ENCODE data around the gene KDM4B. TPM values are rescaled to one million over a fixed set of nuclear protein-coding genes. Genes with fewer than 3 reads are reported as not detected.

KDM4B gene
- total and polyA plus RNA-seq, 4 donors, result 3.2 to 19.7 (median 12.9) TPM

GRCh38 chr19:5145521-5146511 lies 176.9 kb downstream of the KDM4B start:
- no peak for TF ChIP-seq JUND (IDR thresholded peaks at IDR 0.05)
- TF ChIP-seq EGR1 (IDR thresholded peaks at IDR 0.05; ENCODE audit: low read depth in 2 of 2), result no peak
- no peak for TF ChIP-seq HNF4G (IDR thresholded peaks at IDR 0.05)
- TF ChIP-seq YY1 (IDR thresholded peaks at IDR 0.05), result no peak
- no peak for TF ChIP-seq ZBTB33 (IDR thresholded peaks at IDR 0.05)
- no peak for TF ChIP-seq HNF4A (conservative IDR thresholded peaks at IDR 0.05)
- TF ChIP-seq ATF3 (IDR thresholded peaks at IDR 0.05), result no peak
- Histone ChIP-seq H3K27me3 (ENCODE audit: control insufficient read depth in 4 of 4, insufficient read depth in 4 of 4, low read length in 3 of 4) (no peaks in the 10 kb centered on the region), H3K4me1 (ENCODE audit: control insufficient read depth in 4 of 4, insufficient read depth in 4 of 4, low read length in 3 of 4) (no peaks in the 10 kb centered on the region), H3K9ac (ENCODE audit: low read depth in 1 of 2, low read length in 2 of 2) (no peak overlapping the region), H3K36me3 (ENCODE audit: control insufficient read depth in 4 of 4, insufficient read depth in 3 of 4, low read depth in 1 of 4, low read length in 3 of 4) (peaks cover 0 to 49% (median 27%) of the 10 kb centered on the region in 4 donors), H3K27ac (ENCODE audit: low read depth in 1 of 2, low read length in 2 of 2) (no peak overlapping the region), H3K9me3 (ENCODE audit: control insufficient read depth in 4 of 4, low read length in 3 of 4) (no peaks in the 10 kb centered on the region), H3K4me3 (ENCODE audit: low read depth in 1 of 3, low read length in 3 of 3) (no peak overlapping the region)
- no peak for DNase-seq (ENCODE audit: low spot score)
- 97% methylated on average over 52 of the region's 52 CpGs for WGBS

GRCh38 chr19:5147074-5147977 lies 178.4 kb downstream of the KDM4B start:
- H3K9ac ChIP-seq (ENCODE audit: low read depth in 1 of 2, low read length in 2 of 2), result no peak overlapping the region
- no peaks in the 10 kb centered on the region for H3K9me3 ChIP-seq (ENCODE audit: control insufficient read depth in 4 of 4, low read length in 3 of 4)
- no peak for DNase-seq (ENCODE audit: low spot score)
- no peaks in the 10 kb centered on the region for H3K27me3 ChIP-seq (ENCODE audit: control insufficient read depth in 4 of 4, insufficient read depth in 4 of 4, low read length in 3 of 4)
- no peak overlapping the region for H3K4me3 ChIP-seq (ENCODE audit: low read depth in 1 of 3, low read length in 3 of 3)
- 97% methylated on average over 31 of the region's 31 CpGs for WGBS
- H3K27ac ChIP-seq (ENCODE audit: low read depth in 1 of 2, low read length in 2 of 2), result no peak overlapping the region
- H3K36me3 ChIP-seq (ENCODE audit: control insufficient read depth in 4 of 4, insufficient read depth in 3 of 4, low read depth in 1 of 4, low read length in 3 of 4), result peaks cover 0 to 35% (median 24%) of the 10 kb centered on the region in 4 donors
- H3K4me1 ChIP-seq (ENCODE audit: control insufficient read depth in 4 of 4, insufficient read depth in 4 of 4, low read length in 3 of 4), result no peaks in the 10 kb centered on the region
- TF ChIP-seq ATF3 (IDR thresholded peaks at IDR 0.05), result no peak
- no peak for TF ChIP-seq GABPA (IDR thresholded peaks at IDR 0.05 in 1 of 2, conservative IDR thresholded peaks at IDR 0.05 in 1 of 2)
- no peak for TF ChIP-seq HNF4G (IDR thresholded peaks at IDR 0.05)
- no peak for TF ChIP-seq EGR1 (IDR thresholded peaks at IDR 0.05; ENCODE audit: low read depth in 2 of 2)
- no peak for TF ChIP-seq NR2F2 (IDR thresholded peaks at IDR 0.05)
- TF ChIP-seq JUND (IDR thresholded peaks at IDR 0.05), result no peak
- no peak for TF ChIP-seq TAF1 (conservative IDR thresholded peaks at IDR 0.05)
- no peak for TF ChIP-seq YY1 (IDR thresholded peaks at IDR 0.05)
- TF ChIP-seq ZBTB33 (IDR thresholded peaks at IDR 0.05), result no peak
- TF ChIP-seq RXRA (IDR thresholded peaks at IDR 0.05), result no peak
- no peak for TF ChIP-seq HNF4A (conservative IDR thresholded peaks at IDR 0.05)
- TF ChIP-seq FOXA1 (IDR thresholded peaks at IDR 0.05), result no peak
- TF ChIP-seq FOXA2 (IDR thresholded peaks at IDR 0.05), result no peak
- TF ChIP-seq RAD21 (IDR thresholded peaks at IDR 0.05), result no peak
- TF ChIP-seq CTCF (IDR thresholded peaks at IDR 0.05; ENCODE audit: low read depth, low read length, missing input control), result no peak
- no peak for TF ChIP-seq MAX (IDR thresholded peaks at IDR 0.05)
- no peak for TF ChIP-seq SP1 (IDR thresholded peaks at IDR 0.05)
- TF ChIP-seq REST (IDR thresholded peaks at IDR 0.05), result no peak
